GM12875 (cell line): ENCODE results near the gene MADCAM1.

Experiments used
- H3K4me3 ChIP-seq: one replicate; pipeline ENCODE4 v1.5.1; 2011; ENCODE audit warnings: low read depth, low read length, control low read depth
- CTCF ChIP-seq: IDR thresholded peaks from 2 replicates; pipeline ENCODE4 v1.5.1; 2011; ENCODE audit warnings: low read depth, mild to moderate bottlenecking, control low read depth, inconsistent platforms, low read length, moderate library complexity, borderline replicate concordance; ENCODE audit not compliant: insufficient read depth

Gene MADCAM1

DNA sequence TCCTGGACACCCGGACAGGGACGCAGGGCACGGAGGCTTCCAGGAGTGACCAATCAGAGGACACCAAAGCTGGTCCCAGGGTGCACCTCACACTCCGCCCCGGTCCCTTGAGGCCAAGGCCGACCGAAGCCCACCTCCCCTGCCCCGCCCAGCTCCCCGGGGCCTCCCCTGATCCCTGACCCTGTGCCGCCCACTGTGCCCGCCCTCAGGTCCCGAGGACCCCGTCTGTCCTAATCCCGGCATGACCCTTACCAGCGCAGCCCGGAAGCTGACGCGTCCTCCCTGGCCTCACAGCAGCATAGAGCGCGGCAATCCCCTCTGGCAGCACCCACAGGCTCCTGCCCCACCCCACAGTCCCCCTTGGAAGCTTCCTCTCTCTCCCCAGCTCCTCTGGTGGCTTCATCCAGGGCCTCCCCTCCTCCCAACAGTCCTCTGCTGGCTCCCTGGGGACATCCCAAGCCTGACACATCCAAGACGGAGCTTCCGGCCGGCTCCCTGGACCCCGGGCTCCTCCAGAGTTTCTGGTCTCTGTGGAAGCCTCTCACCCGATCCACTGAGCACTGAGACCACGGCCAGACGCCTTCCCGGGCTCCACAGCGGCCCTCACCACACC lies 27.9 kb downstream of the MADCAM1 start:
- H3K4me3 ChIP-seq = no peak overlapping the region
- TF ChIP-seq CTCF = no peak

DNA sequence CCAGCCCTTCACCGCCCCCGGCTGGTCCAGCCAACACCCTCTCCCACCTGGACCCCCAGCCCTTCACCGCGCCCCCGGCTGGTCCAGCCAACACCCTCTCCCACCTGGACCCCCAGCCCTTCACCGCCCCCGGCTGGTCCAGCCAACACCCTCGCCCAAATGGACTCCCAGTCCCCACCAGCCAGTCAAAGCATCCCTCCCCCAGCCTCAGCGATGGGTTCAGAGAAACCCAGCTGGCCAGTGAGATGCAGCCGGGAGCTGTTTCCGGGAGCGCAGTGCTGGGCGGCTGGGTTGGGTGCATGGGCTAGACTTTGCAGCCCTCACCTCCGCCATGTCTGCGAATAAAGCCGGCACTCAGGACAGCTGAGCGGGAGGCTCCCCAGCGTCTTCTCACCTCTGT lies 28.7 kb downstream of the MADCAM1 start:
- no peak overlapping the region for H3K4me3 ChIP-seq
- TF ChIP-seq CTCF = no peak

- H3K4me3 ChIP-seq = no peak overlapping the region
- TF ChIP-seq CTCF = no peak
Observed at GRCh38 chr19:525857-526419, 29.7 kb downstream of the MADCAM1 start.

- no peak for TF ChIP-seq CTCF
- H3K4me3 ChIP-seq = peak overlapping the region; percentile 80
Observed at GRCh38 chr19:530134-531008, 34.1 kb downstream of the MADCAM1 start.

DNA sequence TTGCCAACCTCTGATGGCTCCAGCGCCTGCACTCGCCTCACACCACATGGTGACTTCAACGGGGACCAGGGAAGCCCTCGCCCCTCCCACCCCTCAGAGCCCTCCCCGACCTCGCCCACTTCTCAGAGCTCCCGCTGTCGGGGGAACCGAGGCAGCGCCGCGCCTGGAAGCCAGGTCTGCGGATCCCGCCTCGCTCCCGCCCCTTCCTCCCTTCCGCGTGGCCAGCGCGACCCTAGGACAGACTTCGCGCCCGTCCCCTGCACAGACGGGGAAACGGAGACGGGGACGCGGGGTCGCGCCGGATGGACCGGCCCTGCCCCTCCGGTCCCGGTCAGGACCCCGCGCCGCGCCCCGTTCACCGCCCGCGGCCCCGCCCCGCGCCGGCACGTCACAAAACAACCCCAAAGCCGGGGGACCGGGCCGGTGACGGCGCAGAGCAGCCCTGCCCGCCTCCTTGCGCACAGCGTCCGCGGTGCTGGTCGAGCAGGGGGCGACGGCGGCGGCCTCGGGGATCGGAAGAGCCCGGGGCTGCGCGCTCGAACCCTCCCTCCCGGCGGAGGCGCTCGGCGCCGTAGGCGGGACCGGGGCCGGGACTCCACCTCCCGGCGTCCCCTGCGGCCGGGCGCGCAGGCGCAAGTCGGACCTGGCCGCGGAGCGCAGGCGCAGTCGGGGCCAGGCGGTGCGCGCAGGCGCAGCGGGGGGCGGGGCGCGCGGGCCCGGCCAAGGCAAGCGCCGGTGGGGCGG lies 34.9 kb downstream of the MADCAM1 start:
- TF ChIP-seq CTCF = no peak
- H3K4me3 ChIP-seq = peak overlapping the region; percentile 91

DNA sequence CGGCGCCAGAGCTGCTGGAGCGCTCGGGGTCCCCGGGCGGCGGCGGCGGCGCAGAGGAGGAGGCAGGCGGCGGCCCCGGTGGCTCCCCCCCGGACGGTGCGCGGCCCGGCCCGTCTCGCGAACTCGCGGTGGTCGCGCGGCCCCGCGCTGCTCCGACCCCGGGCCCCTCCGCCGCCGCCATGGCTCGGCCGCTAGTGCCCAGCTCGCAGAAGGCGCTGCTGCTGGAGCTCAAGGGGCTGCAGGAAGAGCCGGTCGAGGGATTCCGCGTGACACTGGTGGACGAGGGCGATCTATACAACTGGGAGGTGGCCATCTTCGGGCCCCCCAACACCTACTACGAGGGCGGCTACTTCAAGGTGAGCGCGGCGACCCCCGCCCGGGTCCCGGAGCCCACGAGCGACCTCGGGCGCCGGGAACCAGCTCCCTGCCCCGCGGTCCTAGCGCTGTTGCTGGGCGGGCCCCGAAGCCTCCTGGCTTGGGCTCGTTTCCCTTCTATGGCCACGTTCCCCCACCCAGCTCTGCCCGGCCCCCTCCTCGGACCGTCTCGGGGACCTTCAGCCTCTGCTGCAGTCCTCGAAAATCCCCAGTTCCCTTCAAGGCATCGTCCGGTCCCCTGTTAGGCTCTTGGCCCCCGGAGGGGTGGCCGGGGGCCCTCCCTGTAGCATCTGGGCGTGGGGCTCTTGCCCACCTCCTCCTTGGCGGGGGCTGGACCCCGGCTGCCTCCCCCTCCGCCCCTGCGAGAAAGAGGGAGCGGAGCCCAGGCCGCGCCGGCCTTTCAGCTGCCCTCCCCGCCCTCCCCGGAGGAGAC lies 35.7 kb downstream of the MADCAM1 start, which contains the start of gene CDC34:
Gene CDC34 (plus strand): TSS at position 8 of the 808 bp plus-strand sequence. CDS start 172 bp downstream, at position 180.
- no peak for TF ChIP-seq CTCF
- peak within 1 kb of the TSS; percentile 91 for H3K4me3 ChIP-seq
